SIG-M5 (cell line): ENCODE measurements around the gene SAMD4A.

ENCODE experiments used
- DNase-seq: peaks from one replicate; lab custom pipeline; 2025; lab: John Stamatoyannopoulos, UW

Gene SAMD4A

DNA sequence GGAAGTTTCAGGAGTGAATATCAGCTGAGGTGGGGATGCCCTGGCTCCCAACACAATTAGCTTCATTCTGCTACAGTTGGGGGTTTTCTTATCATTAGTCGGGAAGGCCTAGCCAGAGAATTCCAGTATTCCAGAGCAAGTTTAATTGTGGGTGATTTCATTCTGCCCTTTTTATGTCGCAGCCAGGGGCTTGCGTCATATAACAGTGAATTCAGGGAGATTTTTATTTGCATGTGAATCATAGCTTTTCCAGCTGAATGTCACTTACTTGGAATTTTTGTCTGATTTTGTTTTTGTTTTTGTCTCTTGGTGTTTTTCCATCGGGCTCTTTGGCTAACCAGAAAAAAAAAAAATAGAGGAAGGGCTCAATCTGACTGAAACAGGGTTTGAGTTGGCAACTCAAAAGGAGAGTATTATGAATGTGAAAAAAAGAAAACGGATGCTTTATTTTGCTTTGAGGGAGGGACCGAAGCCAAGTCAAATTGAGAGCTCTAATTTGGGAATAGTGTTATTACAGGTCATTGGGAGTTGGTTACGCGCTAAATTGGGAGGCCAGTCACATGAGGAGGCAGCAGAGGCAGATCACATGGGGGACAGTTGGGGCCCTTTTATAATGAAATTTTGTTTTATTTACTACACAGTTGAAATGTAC lies 119.4 kb downstream of the SAMD4A start:
- DNase-seq: no peak

GRCh38 chr14:54686871-54687749 lies 120.2 kb downstream of the SAMD4A start:
- no peak for DNase-seq

DNA sequence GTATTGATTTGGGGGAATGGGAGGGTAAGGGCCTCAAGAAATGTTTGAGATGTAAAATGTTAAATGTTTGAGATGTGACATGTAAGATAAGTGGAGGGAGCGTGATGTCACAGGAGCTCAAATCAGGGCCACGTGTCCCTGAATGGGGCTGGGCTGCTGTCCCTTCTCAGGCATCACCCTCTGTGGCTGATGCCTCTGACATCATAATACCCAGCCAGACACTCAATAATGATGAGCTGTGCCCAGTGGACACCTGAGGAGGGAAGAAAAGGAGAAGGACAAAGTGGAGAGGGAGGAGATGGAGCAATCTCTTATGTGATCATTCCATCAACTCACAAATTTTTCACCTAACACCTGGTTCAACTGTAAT lies 120.8 kb downstream of the SAMD4A start:
- no peak for DNase-seq

GRCh38 chr14:54688229-54688628 lies 121.3 kb downstream of the SAMD4A start:
- no peak for DNase-seq

GRCh38 chr14:54689928-54690327 lies 123.0 kb downstream of the SAMD4A start:
- DNase-seq: no peak

GRCh38 chr14:54690887-54691286 lies 124.0 kb downstream of the SAMD4A start:
- DNase-seq: no peak

DNA sequence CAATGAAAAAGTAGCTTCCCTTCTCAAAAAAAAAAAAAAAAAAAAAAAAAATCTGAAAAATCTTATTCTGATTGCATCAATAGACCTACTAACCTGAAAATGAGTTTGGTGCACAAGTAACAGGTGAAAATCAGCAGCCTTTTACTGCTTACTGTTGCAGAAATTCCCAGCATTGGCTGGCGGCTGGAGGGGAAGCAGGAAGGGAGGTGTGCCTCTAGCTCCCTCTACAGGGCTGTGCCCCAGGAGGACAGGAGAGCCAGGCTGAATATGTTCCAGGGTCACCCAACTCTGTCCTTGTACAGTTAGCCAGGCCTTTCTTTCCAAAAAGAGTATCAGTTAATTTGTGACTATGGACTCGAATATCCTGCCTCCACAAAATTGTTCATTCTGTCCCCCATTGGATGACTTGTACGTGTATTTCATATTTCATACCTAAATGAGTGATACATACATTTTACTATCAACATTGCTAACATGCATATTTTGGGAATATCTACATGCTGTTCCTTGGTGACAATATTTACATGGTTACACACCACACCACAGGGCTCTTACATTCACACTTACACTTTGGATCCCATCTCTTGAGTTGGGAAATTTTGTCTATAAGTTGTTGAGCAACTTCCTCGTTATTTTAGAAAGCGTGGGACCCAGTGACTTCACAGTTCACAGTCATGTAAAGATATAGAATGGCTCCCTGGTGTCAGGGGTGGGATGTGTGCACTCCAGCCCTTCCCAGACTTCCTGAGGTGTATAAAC lies 124.8 kb downstream of the SAMD4A start:
- DNase-seq: no peak

DNA sequence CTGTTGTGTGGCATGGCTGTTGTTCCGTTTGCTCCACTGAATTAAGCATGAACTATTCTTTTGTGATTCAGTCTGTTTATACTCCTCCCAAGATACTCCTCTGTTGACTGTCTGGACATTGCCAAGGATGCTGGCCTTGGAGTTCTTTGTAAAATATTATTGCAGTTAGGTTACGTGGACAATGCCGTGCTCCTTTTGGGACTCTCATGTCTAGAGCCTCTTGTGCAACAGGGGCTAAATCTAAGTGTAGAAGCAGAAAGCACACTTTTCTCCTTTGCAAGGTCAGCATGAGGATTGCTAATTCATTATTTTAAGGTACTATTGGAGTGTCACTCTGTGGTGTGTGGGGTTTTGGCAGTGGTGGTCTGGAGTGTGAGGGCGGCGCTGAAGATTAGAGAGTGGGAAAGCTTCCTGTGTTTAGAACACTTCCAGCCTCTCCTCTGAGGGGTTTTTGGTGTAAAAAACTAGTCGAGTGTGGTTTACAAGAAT lies 125.4 kb downstream of the SAMD4A start:
- DNase-seq: no peak

- no peak for DNase-seq
Measured at GRCh38 chr14:54693761-54694160, 126.8 kb downstream of the SAMD4A start.

GRCh38 chr14:54695196-54695595 lies 128.3 kb downstream of the SAMD4A start:
- no peak for DNase-seq

- DNase-seq: no peak
Measured at GRCh38 chr14:54697001-54697400, 130.1 kb downstream of the SAMD4A start.

GRCh38 chr14:54697803-54698202 lies 130.9 kb downstream of the SAMD4A start:
- DNase-seq: no peak

DNA sequence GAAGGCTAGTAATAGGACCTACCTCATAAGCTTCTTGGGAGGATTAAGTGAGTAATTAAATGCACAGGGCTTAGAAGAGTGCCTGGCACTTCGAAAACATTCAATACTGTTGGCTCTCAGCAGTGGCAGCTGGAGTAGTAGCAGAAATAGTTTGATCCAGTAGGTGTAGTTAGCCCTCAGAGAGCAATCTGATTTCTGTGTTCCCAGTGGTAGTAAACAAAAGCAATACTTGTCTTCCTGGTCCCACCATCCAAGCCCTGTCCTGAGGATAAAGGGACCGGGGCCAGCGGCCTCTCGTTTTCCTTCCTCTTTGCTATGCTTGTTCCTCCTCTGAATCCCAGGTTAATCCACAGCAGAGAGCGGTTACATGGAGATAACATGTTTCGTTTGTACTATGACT lies 131.6 kb downstream of the SAMD4A start:
- DNase-seq: no peak

DNA sequence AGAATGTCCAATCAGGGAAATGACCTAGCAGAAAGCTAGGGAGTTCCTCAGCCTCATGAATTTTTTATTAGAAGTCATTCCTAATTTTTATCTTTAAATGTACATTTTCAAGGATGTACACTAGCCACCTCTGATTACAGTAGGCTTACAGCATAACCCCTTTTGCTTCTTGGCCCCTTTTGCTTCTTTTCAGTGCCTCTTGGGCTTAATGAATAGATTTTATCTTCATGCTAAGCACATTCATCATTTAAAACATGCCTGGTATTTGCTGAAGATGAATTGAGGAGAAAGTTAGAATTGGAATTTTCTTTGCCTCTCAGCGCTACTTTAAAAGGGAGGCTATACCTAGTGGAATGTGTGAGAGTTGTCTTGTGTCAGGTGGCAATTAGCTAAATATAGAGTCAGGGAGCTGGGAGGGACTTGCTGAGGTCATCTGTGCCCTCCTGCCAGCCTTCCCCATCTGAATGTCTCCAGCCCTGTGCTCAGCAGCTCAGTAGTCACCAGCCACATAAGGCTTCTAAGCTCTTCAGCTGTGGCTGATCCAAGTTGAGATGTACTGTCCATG lies 132.1 kb downstream of the SAMD4A start:
- DNase-seq: no peak

GRCh38 chr14:54699735-54700134 lies 132.8 kb downstream of the SAMD4A start:
- DNase-seq: no peak

GRCh38 chr14:54700717-54701116 lies 133.8 kb downstream of the SAMD4A start:
- DNase-seq: no peak

GRCh38 chr14:54702014-54702491 lies 135.1 kb downstream of the SAMD4A start:
- no peak for DNase-seq

DNA sequence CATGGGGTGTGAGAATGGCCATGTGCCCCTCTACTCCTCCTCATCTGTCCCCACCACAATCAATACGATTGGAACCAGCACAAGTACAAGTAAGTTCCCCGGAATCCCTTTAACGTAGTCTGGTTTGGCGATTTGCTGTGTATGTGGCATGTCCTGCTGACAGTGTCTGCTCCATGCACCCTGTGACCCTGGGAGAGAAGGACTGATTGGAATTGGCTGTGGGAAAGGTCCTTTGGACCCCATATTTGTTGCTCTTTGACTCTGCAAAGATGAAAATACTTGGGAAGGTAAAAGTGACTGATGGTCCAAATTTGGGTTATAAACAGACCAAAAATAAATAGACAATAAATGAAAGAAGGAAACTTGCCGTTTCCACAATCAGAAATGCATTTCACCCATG lies 135.6 kb downstream of the SAMD4A start:
- no peak for DNase-seq

GRCh38 chr14:54703082-54703481 lies 136.2 kb downstream of the SAMD4A start:
- DNase-seq: no peak

DNA sequence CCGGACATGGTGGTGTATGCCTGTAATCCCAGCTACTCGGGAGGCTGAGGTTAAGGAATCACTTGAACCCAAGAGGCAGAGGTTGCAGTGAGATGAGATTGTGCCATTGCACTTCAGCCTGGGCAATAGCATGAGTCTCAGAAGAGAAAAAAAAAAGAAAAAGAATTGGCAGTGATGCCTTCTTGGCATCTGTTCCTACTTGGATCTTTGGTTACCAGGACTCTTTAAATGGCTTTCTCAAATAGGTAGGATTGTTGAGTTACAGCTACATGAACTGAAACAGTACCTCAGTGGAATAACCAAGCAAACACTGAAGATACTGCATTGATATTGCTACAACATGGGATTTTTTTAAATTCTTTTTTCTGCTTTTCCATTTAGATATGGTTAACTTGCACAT lies 136.8 kb downstream of the SAMD4A start:
- no peak for DNase-seq

DNA sequence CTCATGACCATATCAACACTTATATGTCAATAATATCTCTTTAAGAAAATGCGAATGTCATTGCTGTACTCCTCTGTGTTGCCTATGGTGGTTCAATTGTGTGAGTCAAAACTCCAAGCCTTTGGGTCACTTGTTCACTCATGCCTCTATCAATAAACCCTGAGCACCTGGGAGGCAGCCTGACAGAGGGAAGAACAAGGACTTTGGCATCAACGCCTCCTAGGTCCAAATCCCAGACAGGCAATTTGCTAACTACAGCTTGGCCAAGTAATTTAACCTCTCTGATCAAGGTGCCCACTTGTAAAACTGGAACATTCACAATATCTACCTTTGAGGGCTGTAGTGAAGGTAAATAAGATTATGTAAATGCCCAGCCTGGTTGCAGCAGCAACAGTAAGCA lies 137.8 kb downstream of the SAMD4A start:
- no peak for DNase-seq

GRCh38 chr14:54706769-54707168 lies 139.8 kb downstream of the SAMD4A start:
- DNase-seq: no peak
